ENCODE data around the gene R3HCC1L.
"Not testable (repeated sequence)": the region's sequence is repeated elsewhere in the genome, so short reads cannot be mapped to it uniquely, and the experiment has no call there.

Gene R3HCC1L

GRCh38 chr10:98131619-98132018 is 2.8 kb upstream of the R3HCC1L start:
- no peak for DNase-seq (ENCODE audit: low spot score)

GRCh38 chr10:98133075-98133752 is 1.2 kb upstream of the R3HCC1L start:
- DNase-seq (ENCODE audit: low spot score) = not testable (repeated sequence)

- DNase-seq (ENCODE audit: low spot score) = no peak
Measured at GRCh38 chr10:98134117-98134430, 383 bp upstream of the R3HCC1L start.

GRCh38 chr10:98135222-98135899 is 904 bp downstream of the R3HCC1L start:
- DNase-seq (ENCODE audit: low spot score) = no peak

- DNase-seq (ENCODE audit: low spot score) = not testable (repeated sequence)
Measured at GRCh38 chr10:98136775-98137174, 2.3 kb downstream of the R3HCC1L start.

- no peak for DNase-seq (ENCODE audit: low spot score)
Measured at GRCh38 chr10:98138031-98138430, 3.6 kb downstream of the R3HCC1L start.

- no peak for DNase-seq (ENCODE audit: low spot score)
Measured at GRCh38 chr10:98139431-98139830, 5.0 kb downstream of the R3HCC1L start.

- no peak for DNase-seq (ENCODE audit: low spot score)
Measured at GRCh38 chr10:98141484-98142073, 7.1 kb downstream of the R3HCC1L start.

GRCh38 chr10:98144985-98145384 is 10.5 kb downstream of the R3HCC1L start:
- peak; percentile 54 for DNase-seq (ENCODE audit: low spot score)

- DNase-seq (ENCODE audit: low spot score) = no peak
Measured at GRCh38 chr10:98149858-98150257, 15.4 kb downstream of the R3HCC1L start.

- DNase-seq (ENCODE audit: low spot score) = no peak
Measured at GRCh38 chr10:98150544-98150943, 16.1 kb downstream of the R3HCC1L start.

GRCh38 chr10:98152778-98153177 is 18.3 kb downstream of the R3HCC1L start:
- DNase-seq (ENCODE audit: low spot score) = not testable (repeated sequence)

GRCh38 chr10:98153213-98153958 is 18.9 kb downstream of the R3HCC1L start:
- DNase-seq (ENCODE audit: low spot score) = peak; percentile 40

GRCh38 chr10:98154076-98154475 is 19.6 kb downstream of the R3HCC1L start:
- DNase-seq (ENCODE audit: low spot score) = no peak

GRCh38 chr10:98158576-98158975 is 24.1 kb downstream of the R3HCC1L start:
- no peak for DNase-seq (ENCODE audit: low spot score)

- DNase-seq (ENCODE audit: low spot score) = no peak
Measured at GRCh38 chr10:98163941-98164340, 29.5 kb downstream of the R3HCC1L start.

- no peak for DNase-seq (ENCODE audit: low spot score)
Measured at GRCh38 chr10:98167191-98167590, 32.7 kb downstream of the R3HCC1L start.

- no peak for DNase-seq (ENCODE audit: low spot score)
Measured at GRCh38 chr10:98168147-98168546, 33.7 kb downstream of the R3HCC1L start.

GRCh38 chr10:98168766-98169165 is 34.3 kb downstream of the R3HCC1L start:
- no peak for DNase-seq (ENCODE audit: low spot score)

- no peak for DNase-seq (ENCODE audit: low spot score)
Measured at GRCh38 chr10:98169379-98169778, 34.9 kb downstream of the R3HCC1L start.

- DNase-seq (ENCODE audit: low spot score) = peak; percentile 44
Measured at GRCh38 chr10:98170249-98171117, 36.0 kb downstream of the R3HCC1L start.

- no peak for DNase-seq (ENCODE audit: low spot score)
Measured at GRCh38 chr10:98172073-98172472, 37.6 kb downstream of the R3HCC1L start.
